OCI-LY7 (cell line): Measurements from ENCODE around the gene CAB39. TPM values are rescaled to one million over a fixed set of nuclear protein-coding genes. Genes with fewer than 3 reads are reported as not detected.

ENCODE experiments used
- BruUV-seq: library from RNA; stranded (reverse); fragments of 400-500 nt; replicated peaks from 2 replicates; lab custom pipeline; 2021; lab: Mats Ljungman, UMichigan
- CTCF ChIA-PET: fragments of 300-600 bp; sonication (Branson Sonifier 250); formaldehyde crosslinking; loops from one replicate; lab custom pipeline; 2022; ENCODE audit warnings: antibody characterized with exemption; ENCODE audit not compliant: unreplicated experiment; lab: Charles Lee
- POLR2A ChIA-PET: fragments of 300-600 bp; sonication (Branson Sonifier 250); formaldehyde crosslinking; loops from one replicate; lab custom pipeline; 2022; ENCODE audit warnings: antibody characterized with exemption; lab: Charles Lee
- DNase-seq: peaks from one replicate; pipeline ENCODE4 v3.0.0-alpha.2; 2015; ENCODE audit warnings: low spot score
- H2AFZ ChIP-seq: fragments of 200-600 bp; sonication (generic), shearing (Covaris generic); 2 replicates; pipeline ENCODE4 v1.6.1; 2014; ENCODE audit warnings: mild to moderate bottlenecking, antibody characterized with exemption, low read length, moderate library complexity
- H3K27ac ChIP-seq: fragments of 200-600 bp; sonication (generic); 2 replicates; pipeline ENCODE4 v1.5.1; 2014; ENCODE audit warnings: mixed run types, low read depth, mild to moderate bottlenecking, moderate library complexity, low read length, inconsistent platforms; ENCODE audit not compliant: poor library complexity, severe bottlenecking
- H3K36me3 ChIP-seq: fragments of 200-600 bp; sonication (generic); 2 replicates; pipeline ENCODE4 v1.6.1; 2014; ENCODE audit warnings: mild to moderate bottlenecking, antibody characterized with exemption, low read length, moderate library complexity, mixed read lengths; ENCODE audit not compliant: insufficient read depth
- H3K4me1 ChIP-seq: fragments of 200-600 bp; sonication (generic); 2 replicates; pipeline ENCODE4 v1.5.1; 2014; ENCODE audit warnings: mild to moderate bottlenecking, low read length; ENCODE audit not compliant: insufficient read depth, poor library complexity, severe bottlenecking
- H3K4me2 ChIP-seq: fragments of 200-600 bp; sonication (generic); 2 replicates; pipeline ENCODE4 v1.6.1; 2014; ENCODE audit warnings: mild to moderate bottlenecking, low read length
- H3K4me3 ChIP-seq: fragments of 200-600 bp; sonication (generic); 2 replicates; pipeline ENCODE4 v1.5.1; 2014; ENCODE audit warnings: mild to moderate bottlenecking, low read depth, low read length; ENCODE audit not compliant: poor library complexity, severe bottlenecking
- H3K79me2 ChIP-seq: fragments of 200-600 bp; sonication (generic); 2 replicates; pipeline ENCODE4 v1.6.1; 2016; ENCODE audit warnings: low read depth, mild to moderate bottlenecking, low read length, moderate library complexity, mixed read lengths; ENCODE audit not compliant: insufficient read depth
- H3K9me2 ChIP-seq: fragments of 200-600 bp; sonication (generic); 2 replicates; pipeline ENCODE4 v1.6.1; 2016; ENCODE audit warnings: mild to moderate bottlenecking, low read length, mixed read lengths; ENCODE audit not compliant: insufficient read depth
- H3K9me3 ChIP-seq: fragments of 200-600 bp; sonication (generic); 2 replicates; pipeline ENCODE4 v1.6.1; 2014; ENCODE audit warnings: mild to moderate bottlenecking, mixed run types, low read length, mixed read lengths
- H4K20me1 ChIP-seq: fragments of 200-600 bp; sonication (generic); 2 replicates; pipeline ENCODE4 v1.6.1; 2014; ENCODE audit warnings: mild to moderate bottlenecking, antibody characterized with exemption, low read length, moderate library complexity, mixed read lengths; ENCODE audit not compliant: insufficient read depth
- EZH2phosphoT487 ChIP-seq: fragments of 200-600 bp; sonication (generic); IDR thresholded peaks from 2 replicates; pipeline ENCODE4 v1.6.1; 2018; ENCODE audit warnings: low read depth, borderline replicate concordance, mild to moderate bottlenecking, mixed run types, antibody characterized with exemption, low read length, moderate library complexity, mixed read lengths
- intact Hi-C: fragments of 100-400 bp; cut with micrococcal nuclease; formaldehyde crosslinking; loops from one replicate; pipeline ENCODE4 v1.10.0; 2022; ENCODE audit not compliant: unreplicated experiment
- total RNA-seq, 2 experiments: library from RNA; depleted of rRNA in 1 of 2; stranded (reverse); fragments of >200 nt in 1 of 2; shearing (Covaris generic) in 1 of 2; gene quantifications; 2 replicates each; pipeline ENCODE4 v1.2.3, GENCODE V29; 2014 to 2022
- TF ChIP-seq, protein P1 (sequence below): fragments of 200-600 bp; sonication (generic); conservative IDR thresholded peaks from 2 replicates; pipeline ENCODE4 v1.5.1; 2014; ENCODE audit warnings: mild to moderate bottlenecking, antibody characterized with exemption, low read length, moderate library complexity, mixed read lengths

The CAB39 gene
- total RNA-seq, 2 experiments from 2014 or later: 39.3 to 53.4 TPM

DNA sequence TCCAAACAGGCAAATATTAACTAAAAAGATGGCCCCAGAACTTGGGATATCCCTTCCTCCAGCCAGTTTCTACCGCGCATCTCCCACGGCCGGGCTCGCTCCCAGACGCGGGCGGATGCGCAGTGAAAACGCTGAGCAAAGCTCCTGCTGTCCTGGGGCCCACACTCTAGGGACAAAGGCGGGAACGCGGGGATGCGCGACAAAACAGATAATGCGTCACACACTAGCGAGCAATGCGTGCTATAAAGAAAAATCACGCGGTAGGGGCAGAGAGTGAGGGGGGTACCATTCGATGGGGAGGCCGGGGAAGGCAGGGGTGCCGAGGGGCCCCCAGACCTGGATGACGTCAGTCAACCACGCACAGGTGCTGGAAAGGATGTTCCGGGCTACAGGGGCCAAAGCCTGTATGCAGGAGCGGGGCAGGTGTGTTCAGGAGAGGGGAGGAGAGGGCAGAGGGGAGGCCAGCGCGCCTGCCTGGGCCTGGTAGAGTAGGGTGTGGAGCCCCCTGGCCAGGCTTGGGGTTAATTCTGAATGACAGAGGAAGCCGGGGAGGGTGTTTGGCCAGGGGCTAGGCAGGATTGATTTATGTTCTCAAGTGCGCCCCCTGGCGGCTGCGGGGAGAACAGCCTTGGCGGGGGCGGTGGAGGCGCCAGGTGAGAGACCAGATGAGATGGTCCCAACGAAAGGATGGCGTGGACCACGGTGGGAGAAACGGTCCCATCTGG is 137.2 kb downstream of the CAB39 start:
- DNase-seq: peak; percentile 48
- H4K20me1 ChIP-seq: no peaks in the 10 kb centered on the region
- H3K4me2 ChIP-seq: no peak overlapping the region
- no peak overlapping the region for H3K27ac ChIP-seq
- H3K9me3 ChIP-seq: no peaks in the 10 kb centered on the region
- no peak overlapping the region for H3K4me3 ChIP-seq
- H3K4me1 ChIP-seq: no peaks in the 10 kb centered on the region
- intact Hi-C loops: loop anchor here (2.0 to 5.0 kb wide), 2 partner anchors 73 to 137 kb away; no protein-coding TSS in a partner anchor
- H3K79me2 ChIP-seq: no peaks in the 10 kb centered on the region
- BruUV-seq: no TSS peak
- POLR2A ChIA-PET: no interaction called here
- no peak overlapping the region for H2AFZ ChIP-seq
- no peaks in the 10 kb centered on the region for H3K9me2 ChIP-seq
- no peak for TF ChIP-seq EZH2phosphoT487
- TF ChIP-seq, protein P1, sequence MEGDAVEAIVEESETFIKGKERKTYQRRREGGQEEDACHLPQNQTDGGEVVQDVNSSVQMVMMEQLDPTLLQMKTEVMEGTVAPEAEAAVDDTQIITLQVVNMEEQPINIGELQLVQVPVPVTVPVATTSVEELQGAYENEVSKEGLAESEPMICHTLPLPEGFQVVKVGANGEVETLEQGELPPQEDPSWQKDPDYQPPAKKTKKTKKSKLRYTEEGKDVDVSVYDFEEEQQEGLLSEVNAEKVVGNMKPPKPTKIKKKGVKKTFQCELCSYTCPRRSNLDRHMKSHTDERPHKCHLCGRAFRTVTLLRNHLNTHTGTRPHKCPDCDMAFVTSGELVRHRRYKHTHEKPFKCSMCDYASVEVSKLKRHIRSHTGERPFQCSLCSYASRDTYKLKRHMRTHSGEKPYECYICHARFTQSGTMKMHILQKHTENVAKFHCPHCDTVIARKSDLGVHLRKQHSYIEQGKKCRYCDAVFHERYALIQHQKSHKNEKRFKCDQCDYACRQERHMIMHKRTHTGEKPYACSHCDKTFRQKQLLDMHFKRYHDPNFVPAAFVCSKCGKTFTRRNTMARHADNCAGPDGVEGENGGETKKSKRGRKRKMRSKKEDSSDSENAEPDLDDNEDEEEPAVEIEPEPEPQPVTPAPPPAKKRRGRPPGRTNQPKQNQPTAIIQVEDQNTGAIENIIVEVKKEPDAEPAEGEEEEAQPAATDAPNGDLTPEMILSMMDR: peak; percentile 97
- H3K36me3 ChIP-seq: no peaks in the 10 kb centered on the region
- CTCF ChIA-PET: no interaction called here

DNA sequence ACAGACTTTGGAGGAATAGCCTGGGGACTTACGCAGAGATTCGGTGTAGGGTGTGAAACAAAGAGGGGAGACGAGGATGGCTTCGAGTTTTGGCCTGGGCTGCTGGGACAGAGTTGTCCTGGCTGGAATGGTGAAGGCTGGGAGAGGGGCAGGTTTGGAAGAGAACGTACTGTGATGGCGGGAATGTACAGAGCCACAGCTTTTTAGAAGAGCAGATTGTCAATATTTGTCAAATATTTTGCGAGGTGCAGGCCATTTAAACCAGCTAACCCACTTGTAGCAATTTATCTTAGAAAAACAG is 137.7 kb downstream of the CAB39 start:
- TF ChIP-seq, protein P1: peak; percentile 62; the same call in 1 of the 2 replicates
- TF ChIP-seq EZH2phosphoT487: no peak
- H3K4me3 ChIP-seq: no peak overlapping the region
- intact Hi-C loops: no loop called here
- no peaks in the 10 kb centered on the region for H3K9me3 ChIP-seq
- no peaks in the 10 kb centered on the region for H3K36me3 ChIP-seq
- DNase-seq: no peak
- POLR2A ChIA-PET: no interaction called here
- H3K4me2 ChIP-seq: no peak overlapping the region
- H3K27ac ChIP-seq: no peak overlapping the region
- no peaks in the 10 kb centered on the region for H4K20me1 ChIP-seq
- BruUV-seq: no TSS peak
- CTCF ChIA-PET: no interaction called here
- H3K9me2 ChIP-seq: no peaks in the 10 kb centered on the region
- no peaks in the 10 kb centered on the region for H3K79me2 ChIP-seq
- H2AFZ ChIP-seq: no peak overlapping the region
- H3K4me1 ChIP-seq: no peaks in the 10 kb centered on the region

DNA sequence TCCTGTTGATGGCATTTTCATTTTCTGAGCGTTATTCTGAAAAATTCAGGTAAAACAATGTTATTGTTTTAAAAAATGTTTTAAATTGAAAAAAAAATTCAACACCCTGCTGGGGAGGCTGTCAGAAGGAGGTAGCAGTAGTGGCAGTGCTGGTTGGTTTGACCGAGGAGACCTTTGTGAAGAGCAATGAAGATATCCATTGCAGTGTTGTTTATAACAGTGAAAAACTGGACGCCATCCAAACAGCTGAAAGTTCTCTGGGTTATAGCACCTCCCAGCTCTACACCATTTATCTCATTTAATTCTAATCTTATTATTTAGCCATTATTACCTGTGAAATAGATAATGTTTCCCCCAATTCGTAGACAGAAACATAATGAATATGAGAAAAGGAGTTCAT is 139.5 kb downstream of the CAB39 start:
- no peak overlapping the region for H3K4me3 ChIP-seq
- no peaks in the 10 kb centered on the region for H3K36me3 ChIP-seq
- CTCF ChIA-PET: no interaction called here
- DNase-seq: no peak
- no peaks in the 10 kb centered on the region for H3K9me3 ChIP-seq
- no peaks in the 10 kb centered on the region for H3K4me1 ChIP-seq
- H3K9me2 ChIP-seq: no peaks in the 10 kb centered on the region
- no peaks in the 10 kb centered on the region for H4K20me1 ChIP-seq
- H3K27ac ChIP-seq: no peak overlapping the region
- POLR2A ChIA-PET: interaction anchor here (0.6 to 0.8 kb wide), 2 partner anchors 26 to 180 kb away, joined by 3 read pairs; no protein-coding TSS in a partner anchor
- H3K79me2 ChIP-seq: no peaks in the 10 kb centered on the region
- H2AFZ ChIP-seq: no peak overlapping the region
- TF ChIP-seq, protein P1: no peak
- TF ChIP-seq EZH2phosphoT487: no peak
- BruUV-seq: no TSS peak
- no peak overlapping the region for H3K4me2 ChIP-seq
- intact Hi-C loops: no loop called here
